Effector memory CD4-positive, alpha-beta T cell (primary cell): ENCODE results near the gene NDUFC2.

Experiments used
- DNase-seq, 3 donors: peaks; one replicate each; pipeline ENCODE4 v3.0.0-alpha.2; 2020
- H3K27ac ChIP-seq: 2 replicates; pipeline ENCODE4 v1.7.0; 2013; ENCODE audit warnings: mild to moderate bottlenecking, low read length, moderate library complexity; ENCODE audit not compliant: insufficient read depth, poor library complexity, severe bottlenecking
- H3K27me3 ChIP-seq: replicated peaks from 2 replicates; pipeline ENCODE4 v1.7.0; 2013; ENCODE audit warnings: mild to moderate bottlenecking, low read length; ENCODE audit not compliant: insufficient read depth, control insufficient read depth, poor library complexity, severe bottlenecking
- H3K36me3 ChIP-seq: 2 replicates; pipeline ENCODE4 v1.7.0; 2013; ENCODE audit warnings: mild to moderate bottlenecking, low read length, moderate library complexity; ENCODE audit not compliant: control insufficient read depth, insufficient read depth
- H3K4me1 ChIP-seq: 2 replicates; pipeline ENCODE4 v1.7.0; 2013; ENCODE audit warnings: low read length, mild to moderate bottlenecking; ENCODE audit not compliant: control insufficient read depth, insufficient read depth, poor library complexity, severe bottlenecking
- H3K4me3 ChIP-seq: 2 replicates; pipeline ENCODE4 v1.7.0; 2013; ENCODE audit warnings: low read length, low read depth, mild to moderate bottlenecking; ENCODE audit not compliant: insufficient read depth, poor library complexity, severe bottlenecking
- H3K9me3 ChIP-seq: 2 replicates; pipeline ENCODE4 v1.7.0; 2013; ENCODE audit warnings: mild to moderate bottlenecking, low read length, moderate library complexity; ENCODE audit not compliant: control insufficient read depth
- total RNA-seq, 3 donors: gene quantifications; one replicate each; lab custom pipeline; 2026; lab: John Stamatoyannopoulos, UW

NDUFC2 gene
- total RNA-seq = 4.0 to 5.2 (median 4.1) reads per million in 3 donors

DNA sequence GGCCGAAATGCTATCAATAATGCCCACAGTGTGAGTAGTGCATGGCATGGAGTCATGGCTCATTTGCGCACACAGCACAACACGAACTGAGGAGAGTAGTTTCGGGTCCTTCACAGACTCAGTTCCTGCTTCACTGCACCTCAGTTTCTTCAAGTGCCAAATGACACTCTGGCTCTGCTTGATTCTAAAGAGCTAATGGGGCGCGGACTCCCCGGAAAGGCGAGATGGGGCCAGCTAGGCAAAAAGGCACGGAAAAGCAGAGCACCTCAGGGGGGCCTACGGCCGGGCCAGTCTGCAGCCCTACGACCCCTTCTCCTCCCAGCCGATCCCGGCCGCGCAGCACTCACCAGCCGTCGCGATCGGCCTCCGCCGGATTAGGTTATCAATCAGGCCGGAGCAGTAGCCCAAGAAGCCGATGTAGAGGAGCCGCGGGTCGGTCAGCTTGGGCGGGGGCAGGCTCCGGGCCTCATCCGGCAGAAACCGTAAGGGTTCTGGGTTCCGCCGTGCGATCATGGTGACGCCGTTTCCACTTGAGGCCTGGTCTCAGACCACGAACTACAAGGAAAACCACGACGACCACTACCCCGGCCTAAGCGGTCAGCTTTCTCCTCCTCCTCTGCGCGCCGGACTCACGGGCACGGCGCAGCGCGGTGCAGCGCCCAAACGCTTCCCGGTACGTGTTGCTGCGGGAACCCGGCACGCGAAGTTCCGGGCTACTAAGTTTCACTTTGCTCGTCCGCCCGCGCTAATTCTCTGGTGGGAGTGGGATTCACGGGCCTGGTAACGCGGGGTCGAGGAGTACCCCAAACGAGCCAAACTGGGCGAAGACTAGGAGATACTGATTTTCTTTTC, at the start of gene NDUFC2:
NDUFC2 (minus strand) TSS at position 631 of the 852 bp plus-strand sequence; CDS start at position 513, 118 bp downstream.
- peak; percentile 16 to 34 (median 30) for DNase-seq
- Histone ChIP-seq H3K4me1 (peaks cover 25% of the 10 kb centered on the region), H3K4me3 (peak within 1 kb of the TSS; percentile 99), H3K27ac (peak within 1 kb of the TSS; percentile 71), H3K27me3 (no peaks in the 10 kb centered on the region), H3K36me3 (no peaks in the 10 kb centered on the region), H3K9me3 (no peaks in the 10 kb centered on the region)

GRCh38 chr11:78127403-78127802, 47.7 kb upstream of the NDUFC2 start:
- H3K27me3 ChIP-seq = no peaks in the 10 kb centered on the region
- no peak overlapping the region for H3K4me3 ChIP-seq
- no peaks in the 10 kb centered on the region for H3K4me1 ChIP-seq
- DNase-seq = no peak
- H3K27ac ChIP-seq = no peak overlapping the region
- H3K36me3 ChIP-seq = no peaks in the 10 kb centered on the region
- no peaks in the 10 kb centered on the region for H3K9me3 ChIP-seq

GRCh38 chr11:78112582-78113275, 33.1 kb upstream of the NDUFC2 start:
- no peak for DNase-seq
- H3K36me3 ChIP-seq = peaks cover 3% of the 10 kb centered on the region
- H3K27ac ChIP-seq = no peak overlapping the region

GRCh38 chr11:78111298-78111697, 31.6 kb upstream of the NDUFC2 start:
- Histone ChIP-seq H3K4me3 (no peak overlapping the region), H3K27ac (no peak overlapping the region), H3K9me3 (no peaks in the 10 kb centered on the region), H3K27me3 (no peaks in the 10 kb centered on the region), H3K4me1 (no peaks in the 10 kb centered on the region), H3K36me3 (peaks cover 3% of the 10 kb centered on the region)
- no peak for DNase-seq

More at GRCh38 chr11:78112582-78113275, 33.1 kb upstream of the NDUFC2 start:
- H3K4me1 ChIP-seq = no peaks in the 10 kb centered on the region
- no peaks in the 10 kb centered on the region for H3K27me3 ChIP-seq
- H3K4me3 ChIP-seq = no peak overlapping the region
- no peaks in the 10 kb centered on the region for H3K9me3 ChIP-seq

GRCh38 chr11:78110830-78111229, 31.2 kb upstream of the NDUFC2 start:
- no peaks in the 10 kb centered on the region for H3K9me3 ChIP-seq

DNA sequence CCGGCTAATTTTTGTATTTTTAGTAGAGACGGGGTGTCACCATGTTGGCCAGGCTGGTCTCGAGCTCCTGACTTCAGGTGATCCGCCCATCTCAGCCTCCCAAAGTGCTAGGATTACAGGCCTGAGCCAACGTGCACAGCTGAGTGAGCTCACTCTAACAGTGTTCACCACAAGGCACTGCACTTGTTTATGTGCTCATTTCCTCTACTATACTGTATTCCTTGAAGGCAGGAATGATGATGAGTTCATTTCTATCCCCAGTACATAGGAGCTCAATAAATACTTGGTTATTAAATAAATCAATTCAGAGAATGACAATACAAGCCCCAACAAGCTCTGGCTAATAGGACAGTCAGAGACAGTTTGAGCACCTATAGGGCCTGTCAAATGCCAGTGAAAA, 30.7 kb upstream of the NDUFC2 start:
- Histone ChIP-seq H3K4me1 (no peaks in the 10 kb centered on the region), H3K27me3 (no peaks in the 10 kb centered on the region), H3K4me3 (no peak overlapping the region), H3K9me3 (no peaks in the 10 kb centered on the region), H3K27ac (no peak overlapping the region), H3K36me3 (peaks cover 3% of the 10 kb centered on the region)
- no peak for DNase-seq

More at GRCh38 chr11:78110830-78111229, 31.2 kb upstream of the NDUFC2 start:
- DNase-seq = no peak
- H3K27me3 ChIP-seq = no peaks in the 10 kb centered on the region
- no peaks in the 10 kb centered on the region for H3K4me1 ChIP-seq
- H3K36me3 ChIP-seq = peaks cover 3% of the 10 kb centered on the region
- no peak overlapping the region for H3K27ac ChIP-seq
- no peak overlapping the region for H3K4me3 ChIP-seq

- no peak overlapping the region for H3K4me3 ChIP-seq
- DNase-seq = no peak
- H3K36me3 ChIP-seq = peaks cover 3% of the 10 kb centered on the region
- H3K9me3 ChIP-seq = no peaks in the 10 kb centered on the region
- H3K27ac ChIP-seq = no peak overlapping the region
- H3K4me1 ChIP-seq = no peaks in the 10 kb centered on the region
- H3K27me3 ChIP-seq = no peaks in the 10 kb centered on the region
Measured at GRCh38 chr11:78109081-78110015, 29.7 kb upstream of the NDUFC2 start.

DNA sequence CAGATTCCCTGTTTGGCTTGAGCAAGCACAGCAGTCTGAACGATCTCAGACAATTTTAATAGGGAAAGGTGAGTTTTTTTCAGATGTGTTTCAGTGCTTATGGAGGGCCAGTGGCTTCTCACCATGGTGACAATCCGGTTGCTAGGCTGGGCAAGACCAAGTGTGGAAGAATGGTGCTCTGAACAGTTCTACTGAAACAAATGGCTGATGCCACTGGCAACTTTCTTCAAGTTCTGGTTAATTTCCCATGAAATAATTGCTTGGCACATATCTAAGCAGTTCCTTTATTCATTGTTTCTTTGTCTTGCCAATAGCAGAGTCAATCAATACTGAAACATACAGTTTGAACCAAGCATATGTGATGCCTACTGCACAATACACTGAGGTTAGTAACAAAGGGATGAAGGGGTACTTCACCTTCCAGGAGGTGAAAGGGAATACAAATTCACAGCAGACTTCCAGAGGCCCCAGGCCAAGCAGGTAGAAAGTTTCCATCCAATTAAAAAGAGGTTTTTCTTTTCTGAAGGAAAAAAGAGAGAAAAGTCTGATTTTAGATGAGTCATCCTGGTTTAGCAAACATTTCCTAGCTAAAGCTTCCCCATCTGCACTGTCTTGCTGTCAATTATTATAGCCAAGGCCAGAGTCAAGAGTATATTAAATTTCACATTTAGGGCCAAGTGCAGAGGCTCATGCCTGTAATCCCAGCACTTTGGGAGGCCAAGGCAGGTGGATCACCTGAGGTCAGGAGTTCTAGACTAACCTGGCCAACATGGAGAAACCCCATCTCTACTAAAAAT, 21.2 kb upstream of the NDUFC2 start:
- no peak for DNase-seq

DNA sequence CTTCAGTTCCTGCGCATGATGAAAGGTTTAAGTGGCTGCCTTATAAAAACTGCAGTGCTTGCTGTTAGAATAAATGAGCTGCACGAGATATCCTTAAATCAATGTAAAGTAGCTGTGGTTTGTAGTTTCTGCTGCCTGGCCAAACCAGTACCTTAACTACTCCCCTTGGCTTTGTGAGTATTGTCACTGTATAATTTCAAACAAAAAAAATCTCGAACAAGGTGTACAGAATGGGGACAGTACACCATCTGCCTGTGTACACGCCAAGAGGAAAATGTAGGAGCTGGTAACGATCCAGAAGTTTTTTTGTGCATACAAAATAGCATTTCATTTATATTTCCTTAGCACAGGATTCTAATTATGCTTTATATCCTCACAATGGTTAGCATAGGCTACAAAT, 20.6 kb upstream of the NDUFC2 start:
- Histone ChIP-seq H3K27ac (no peak overlapping the region), H3K27me3 (no peaks in the 10 kb centered on the region), H3K4me1 (no peaks in the 10 kb centered on the region), H3K36me3 (peaks cover 14% of the 10 kb centered on the region), H3K9me3 (no peaks in the 10 kb centered on the region), H3K4me3 (no peak overlapping the region)
- DNase-seq = no peak

More for the DNA sequence above, 21.2 kb upstream of the NDUFC2 start:
- Histone ChIP-seq H3K27ac (no peak overlapping the region), H3K4me3 (no peak overlapping the region), H3K36me3 (peaks cover 14% of the 10 kb centered on the region), H3K9me3 (no peaks in the 10 kb centered on the region), H3K4me1 (no peaks in the 10 kb centered on the region), H3K27me3 (no peaks in the 10 kb centered on the region)
